Measurements from ENCODE around the gene BMP2.

BMP2 gene

GRCh38 chr20:6767536-6768227, at the start of gene BMP2:
Gene BMP2 (plus strand): TSS chr20:6767686. CDS start chr20:6770127, 2,441 bp downstream.
- Histone ChIP-seq H3K4me2 (ENCODE audit: low read depth, low read length) (peak within 1 kb of the TSS; percentile 95), H3K9me2 (replicated peaks; ENCODE audit: insufficient read depth, low read length) (no peaks in the 10 kb centered on the region), H3K36me3 (replicated peaks; ENCODE audit: insufficient read depth, low read length) (no peaks in the 10 kb centered on the region), H3K27me3 (replicated peaks; ENCODE audit: insufficient read depth, low read length) (no peaks in the 10 kb centered on the region), H3K79me2 (ENCODE audit: low read length) (no peaks in the 10 kb centered on the region), H2AFZ (ENCODE audit: low read length) (peak within 1 kb of the TSS; percentile 85), H3K9ac (ENCODE audit: low read length) (peak within 1 kb of the TSS; percentile 21; the same call in 1 of the 2 replicates), H3K4me3 (ENCODE audit: low read length) (peak within 1 kb of the TSS; percentile 80), H3F3A (ENCODE audit: insufficient read depth, low read length) (no peaks in the 10 kb centered on the region; the same call in 1 of the 2 replicates), H3K4me1 (ENCODE audit: low read length) (no peaks in the 10 kb centered on the region), H3K9me3 (replicated peaks; ENCODE audit: insufficient read depth, low read length) (no peaks in the 10 kb centered on the region), H3K27ac (ENCODE audit: low read length) (no peak within 1 kb of the TSS), H4K20me1 (ENCODE audit: insufficient read depth, low read length) (no peaks in the 10 kb centered on the region)
- TF ChIP-seq EZH2phosphoT487 (IDR thresholded peaks at IDR 0.05; ENCODE audit: low read length) (no peak), EZH2 (optimal IDR thresholded peaks at IDR 0.05; ENCODE audit: low read depth, low read length) (no peak), CTCF (IDR thresholded peaks at IDR 0.05; ENCODE audit: low read length) (no peak)
- peak; percentile 70 for DNase-seq

- H3K4me1 ChIP-seq (ENCODE audit: low read length), result no peaks in the 10 kb centered on the region
- H3K79me2 ChIP-seq (ENCODE audit: low read length), result no peaks in the 10 kb centered on the region
- H3K9me2 ChIP-seq (replicated peaks; ENCODE audit: insufficient read depth, low read length), result no peaks in the 10 kb centered on the region
- no peak overlapping the region for H3K27ac ChIP-seq (ENCODE audit: low read length)
- no peaks in the 10 kb centered on the region for H3K27me3 ChIP-seq (replicated peaks; ENCODE audit: insufficient read depth, low read length)
- no peak overlapping the region for H3K4me2 ChIP-seq (ENCODE audit: low read depth, low read length)
- H3K9me3 ChIP-seq (replicated peaks; ENCODE audit: insufficient read depth, low read length), result no peaks in the 10 kb centered on the region
- no peak overlapping the region for H3K4me3 ChIP-seq (ENCODE audit: low read length)
- no peak overlapping the region for H2AFZ ChIP-seq (ENCODE audit: low read length)
- no peak for TF ChIP-seq EZH2phosphoT487 (IDR thresholded peaks at IDR 0.05; ENCODE audit: low read length)
- TF ChIP-seq EZH2 (optimal IDR thresholded peaks at IDR 0.05; ENCODE audit: low read depth, low read length), result no peak
- no peak for TF ChIP-seq CTCF (IDR thresholded peaks at IDR 0.05; ENCODE audit: low read length)
- no peak for DNase-seq
- H4K20me1 ChIP-seq (ENCODE audit: insufficient read depth, low read length), result no peaks in the 10 kb centered on the region
- no peaks in the 10 kb centered on the region for H3K36me3 ChIP-seq (replicated peaks; ENCODE audit: insufficient read depth, low read length)
- H3K9ac ChIP-seq (ENCODE audit: low read length), result no peak overlapping the region
- H3F3A ChIP-seq (ENCODE audit: insufficient read depth, low read length), result no peaks in the 10 kb centered on the region
Observed at GRCh38 chr20:6718662-6719368, 48.7 kb upstream of the BMP2 start.

GRCh38 chr20:6719369-6719721, 48.1 kb upstream of the BMP2 start:
- Histone ChIP-seq H3K9ac (ENCODE audit: low read length) (no peak overlapping the region), H3K79me2 (ENCODE audit: low read length) (no peaks in the 10 kb centered on the region), H3K4me2 (ENCODE audit: low read depth, low read length) (no peak overlapping the region), H3K27me3 (replicated peaks; ENCODE audit: insufficient read depth, low read length) (no peaks in the 10 kb centered on the region), H3K9me2 (replicated peaks; ENCODE audit: insufficient read depth, low read length) (no peaks in the 10 kb centered on the region), H3K36me3 (replicated peaks; ENCODE audit: insufficient read depth, low read length) (no peaks in the 10 kb centered on the region), H3K9me3 (replicated peaks; ENCODE audit: insufficient read depth, low read length) (no peaks in the 10 kb centered on the region), H4K20me1 (ENCODE audit: insufficient read depth, low read length) (no peaks in the 10 kb centered on the region), H3F3A (ENCODE audit: insufficient read depth, low read length) (no peaks in the 10 kb centered on the region), H3K4me3 (ENCODE audit: low read length) (no peak overlapping the region), H2AFZ (ENCODE audit: low read length) (no peak overlapping the region), H3K27ac (ENCODE audit: low read length) (no peak overlapping the region), H3K4me1 (ENCODE audit: low read length) (no peaks in the 10 kb centered on the region)
- TF ChIP-seq EZH2 (optimal IDR thresholded peaks at IDR 0.05; ENCODE audit: low read depth, low read length) (no peak), CTCF (IDR thresholded peaks at IDR 0.05; ENCODE audit: low read length) (no peak), EZH2phosphoT487 (IDR thresholded peaks at IDR 0.05; ENCODE audit: low read length) (no peak)
- DNase-seq, result no peak

Measured in MM.1S (cell line).